Measurements from ENCODE around the gene HNRNPM.
A peak's percentile ranks its signal among the peaks of the same experiment; 100 is the strongest.

The HNRNPM gene

GRCh38 chr19:8459520-8460270 is 14.9 kb downstream of the HNRNPM start:
- peak; percentile 56 for DNase-seq (ENCODE audit: low read depth)

GRCh38 chr19:8460516-8461298 is 15.9 kb downstream of the HNRNPM start:
- no peak for DNase-seq (ENCODE audit: low read depth)

- no peak for DNase-seq (ENCODE audit: low read depth)
These were observed 16.6 kb downstream of the HNRNPM start for GRCh38 chr19:8461376-8461775.

- DNase-seq (ENCODE audit: low read depth): no peak
These were observed 17.1 kb downstream of the HNRNPM start for GRCh38 chr19:8461891-8462290.

GRCh38 chr19:8462571-8462970 is 17.8 kb downstream of the HNRNPM start:
- no peak for DNase-seq (ENCODE audit: low read depth)

GRCh38 chr19:8463365-8463764 is 18.6 kb downstream of the HNRNPM start:
- no peak for DNase-seq (ENCODE audit: low read depth)

GRCh38 chr19:8466018-8466417 is 21.2 kb downstream of the HNRNPM start:
- peak; percentile 41 for DNase-seq (ENCODE audit: low read depth)

- no peak for DNase-seq (ENCODE audit: low read depth)
These were observed 23.3 kb downstream of the HNRNPM start for GRCh38 chr19:8468124-8468523.

GRCh38 chr19:8468761-8469373 is 24.1 kb downstream of the HNRNPM start:
- DNase-seq (ENCODE audit: low read depth): peak; percentile 19

- DNase-seq (ENCODE audit: low read depth): no peak
These were observed 25.0 kb downstream of the HNRNPM start for GRCh38 chr19:8469613-8470368.

GRCh38 chr19:8473648-8474476 is 29.1 kb downstream of the HNRNPM start:
- no peak for DNase-seq (ENCODE audit: low read depth)

- DNase-seq (ENCODE audit: low read depth): no peak
These were observed 30.2 kb downstream of the HNRNPM start for GRCh38 chr19:8475005-8475404.

GRCh38 chr19:8476524-8476923 is 31.7 kb downstream of the HNRNPM start:
- no peak for DNase-seq (ENCODE audit: low read depth)

GRCh38 chr19:8477889-8478288 is 33.1 kb downstream of the HNRNPM start:
- no peak for DNase-seq (ENCODE audit: low read depth)

GRCh38 chr19:8478598-8478997 is 33.8 kb downstream of the HNRNPM start:
- no peak for DNase-seq (ENCODE audit: low read depth)

GRCh38 chr19:8481201-8481600 is 36.4 kb downstream of the HNRNPM start:
- DNase-seq (ENCODE audit: low read depth): no peak

- no peak for DNase-seq (ENCODE audit: low read depth)
These were observed 36.8 kb downstream of the HNRNPM start for GRCh38 chr19:8481616-8482015.

GRCh38 chr19:8482696-8483095 is 37.9 kb downstream of the HNRNPM start:
- DNase-seq (ENCODE audit: low read depth): no peak

GRCh38 chr19:8483165-8483564 is 38.4 kb downstream of the HNRNPM start:
- DNase-seq (ENCODE audit: low read depth): no peak

GRCh38 chr19:8484331-8484894 is 39.6 kb downstream of the HNRNPM start:
- no peak for DNase-seq (ENCODE audit: low read depth)

All from non-pigmented ciliary epithelial cell (primary cell).